ENCODE measurements around the gene FHIT. TPM values are rescaled to one million over a fixed set of nuclear protein-coding genes. Genes with fewer than 3 reads are reported as not detected.

Gene FHIT
- total RNA-seq, 1 experiment from 2014 or later: 9.8 TPM

GRCh38 chr3:60189304-60189703 lies 1061.9 kb downstream of the FHIT start:
- Histone ChIP-seq H2AFZ (no peak overlapping the region), H3K9me3 (ENCODE audit: insufficient read depth, low read depth) (no peaks in the 10 kb centered on the region), H3K36me3 (ENCODE audit: low read depth) (no peaks in the 10 kb centered on the region), H3K4me1 (replicated peaks; ENCODE audit: insufficient read depth) (no peaks in the 10 kb centered on the region), H3K79me2 (ENCODE audit: low read depth) (no peaks in the 10 kb centered on the region), H3K9me2 (ENCODE audit: insufficient read depth) (no peaks in the 10 kb centered on the region; the same call in 1 of the 2 replicates), H4K20me1 (ENCODE audit: insufficient read depth) (no peaks in the 10 kb centered on the region), H3K4me2 (no peak overlapping the region), H3F3A (ENCODE audit: insufficient read depth, low read depth) (no peaks in the 10 kb centered on the region), H3K27me3 (ENCODE audit: insufficient read depth, low read depth) (no peaks in the 10 kb centered on the region), H3K4me3 (no peak overlapping the region), H3K27ac (no peak overlapping the region)
- no peak for TF ChIP-seq EZH2 (IDR thresholded peaks at IDR 0.05; ENCODE audit: low read depth)
- TF ChIP-seq, protein P1, sequence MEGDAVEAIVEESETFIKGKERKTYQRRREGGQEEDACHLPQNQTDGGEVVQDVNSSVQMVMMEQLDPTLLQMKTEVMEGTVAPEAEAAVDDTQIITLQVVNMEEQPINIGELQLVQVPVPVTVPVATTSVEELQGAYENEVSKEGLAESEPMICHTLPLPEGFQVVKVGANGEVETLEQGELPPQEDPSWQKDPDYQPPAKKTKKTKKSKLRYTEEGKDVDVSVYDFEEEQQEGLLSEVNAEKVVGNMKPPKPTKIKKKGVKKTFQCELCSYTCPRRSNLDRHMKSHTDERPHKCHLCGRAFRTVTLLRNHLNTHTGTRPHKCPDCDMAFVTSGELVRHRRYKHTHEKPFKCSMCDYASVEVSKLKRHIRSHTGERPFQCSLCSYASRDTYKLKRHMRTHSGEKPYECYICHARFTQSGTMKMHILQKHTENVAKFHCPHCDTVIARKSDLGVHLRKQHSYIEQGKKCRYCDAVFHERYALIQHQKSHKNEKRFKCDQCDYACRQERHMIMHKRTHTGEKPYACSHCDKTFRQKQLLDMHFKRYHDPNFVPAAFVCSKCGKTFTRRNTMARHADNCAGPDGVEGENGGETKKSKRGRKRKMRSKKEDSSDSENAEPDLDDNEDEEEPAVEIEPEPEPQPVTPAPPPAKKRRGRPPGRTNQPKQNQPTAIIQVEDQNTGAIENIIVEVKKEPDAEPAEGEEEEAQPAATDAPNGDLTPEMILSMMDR (conservative IDR thresholded peaks at IDR 0.05): no peak
- no TSS peak for BruUV-seq (replicated peaks)
- DNase-seq: no peak
- CTCF ChIA-PET: no interaction called here
- POLR2A ChIA-PET (ENCODE audit: unreplicated experiment): no interaction called here
- intact Hi-C loops (cut with micrococcal nuclease; ENCODE audit: unreplicated experiment): no loop called here

GRCh38 chr3:60188803-60189202 lies 1062.4 kb downstream of the FHIT start:
- Histone ChIP-seq H3K79me2 (ENCODE audit: low read depth) (no peaks in the 10 kb centered on the region), H3K4me2 (no peak overlapping the region), H2AFZ (no peak overlapping the region), H3K27ac (no peak overlapping the region), H3K9me2 (ENCODE audit: insufficient read depth) (no peaks in the 10 kb centered on the region; the same call in 1 of the 2 replicates), H3K36me3 (ENCODE audit: low read depth) (no peaks in the 10 kb centered on the region), H3K9me3 (ENCODE audit: insufficient read depth, low read depth) (no peaks in the 10 kb centered on the region), H3K4me1 (replicated peaks; ENCODE audit: insufficient read depth) (no peaks in the 10 kb centered on the region), H3F3A (ENCODE audit: insufficient read depth, low read depth) (no peaks in the 10 kb centered on the region), H3K4me3 (no peak overlapping the region), H4K20me1 (ENCODE audit: insufficient read depth) (no peaks in the 10 kb centered on the region), H3K27me3 (ENCODE audit: insufficient read depth, low read depth) (no peaks in the 10 kb centered on the region)
- DNase-seq: no peak
- no peak for TF ChIP-seq EZH2 (IDR thresholded peaks at IDR 0.05; ENCODE audit: low read depth)
- TF ChIP-seq, protein P1 (conservative IDR thresholded peaks at IDR 0.05): no peak
- intact Hi-C loops (cut with micrococcal nuclease; ENCODE audit: unreplicated experiment): no loop called here
- ChIA-PET CTCF (no interaction called here), POLR2A (ENCODE audit: unreplicated experiment) (no interaction called here)
- no TSS peak for BruUV-seq (replicated peaks)

GRCh38 chr3:60187343-60187742 lies 1063.9 kb downstream of the FHIT start:
- H3K79me2 ChIP-seq (ENCODE audit: low read depth): no peaks in the 10 kb centered on the region
- no peaks in the 10 kb centered on the region; the same call in 1 of the 2 replicates for H3K9me2 ChIP-seq (ENCODE audit: insufficient read depth)
- H3K4me3 ChIP-seq: no peak overlapping the region
- H3K9me3 ChIP-seq (ENCODE audit: insufficient read depth, low read depth): no peaks in the 10 kb centered on the region
- no TSS peak for BruUV-seq (replicated peaks)
- H2AFZ ChIP-seq: no peak overlapping the region
- H4K20me1 ChIP-seq (ENCODE audit: insufficient read depth): no peaks in the 10 kb centered on the region
- H3F3A ChIP-seq (ENCODE audit: insufficient read depth, low read depth): no peaks in the 10 kb centered on the region
- H3K4me1 ChIP-seq (replicated peaks; ENCODE audit: insufficient read depth): no peaks in the 10 kb centered on the region
- ChIA-PET POLR2A (ENCODE audit: unreplicated experiment) (no interaction called here), CTCF (no interaction called here)
- no peak overlapping the region for H3K4me2 ChIP-seq
- no peaks in the 10 kb centered on the region for H3K27me3 ChIP-seq (ENCODE audit: insufficient read depth, low read depth)
- no peak overlapping the region for H3K27ac ChIP-seq
- H3K36me3 ChIP-seq (ENCODE audit: low read depth): no peaks in the 10 kb centered on the region
- no peak for TF ChIP-seq EZH2 (IDR thresholded peaks at IDR 0.05; ENCODE audit: low read depth)
- TF ChIP-seq, protein P1 (conservative IDR thresholded peaks at IDR 0.05): no peak
- intact Hi-C loops (cut with micrococcal nuclease; ENCODE audit: unreplicated experiment): no loop called here
- no peak for DNase-seq

All from PC-9 (cell line).